Hematopoietic multipotent progenitor cell (in vitro differentiated cells): ENCODE results near the gene AGBL2. TPM values are rescaled to one million over a fixed set of nuclear protein-coding genes. Genes with fewer than 3 reads are reported as not detected.
"Not testable (repeated sequence)": the region's sequence is repeated elsewhere in the genome, so short reads cannot be mapped to it uniquely, and the experiment has no call there.

Experiments
- DNase-seq, 3 donors: peaks; one replicate each; pipeline ENCODE4 v3.0.0-alpha.2; 2011 to 2015; ENCODE audit warnings: low read depth in 2 of 3, low spot score in 2 of 3
- total RNA-seq: library from RNA; depleted of rRNA; stranded (reverse); fragments of >200 nt; gene quantifications from one replicate; pipeline ENCODE4 v1.2.3, GENCODE V29; 2012

Gene AGBL2, protein sequence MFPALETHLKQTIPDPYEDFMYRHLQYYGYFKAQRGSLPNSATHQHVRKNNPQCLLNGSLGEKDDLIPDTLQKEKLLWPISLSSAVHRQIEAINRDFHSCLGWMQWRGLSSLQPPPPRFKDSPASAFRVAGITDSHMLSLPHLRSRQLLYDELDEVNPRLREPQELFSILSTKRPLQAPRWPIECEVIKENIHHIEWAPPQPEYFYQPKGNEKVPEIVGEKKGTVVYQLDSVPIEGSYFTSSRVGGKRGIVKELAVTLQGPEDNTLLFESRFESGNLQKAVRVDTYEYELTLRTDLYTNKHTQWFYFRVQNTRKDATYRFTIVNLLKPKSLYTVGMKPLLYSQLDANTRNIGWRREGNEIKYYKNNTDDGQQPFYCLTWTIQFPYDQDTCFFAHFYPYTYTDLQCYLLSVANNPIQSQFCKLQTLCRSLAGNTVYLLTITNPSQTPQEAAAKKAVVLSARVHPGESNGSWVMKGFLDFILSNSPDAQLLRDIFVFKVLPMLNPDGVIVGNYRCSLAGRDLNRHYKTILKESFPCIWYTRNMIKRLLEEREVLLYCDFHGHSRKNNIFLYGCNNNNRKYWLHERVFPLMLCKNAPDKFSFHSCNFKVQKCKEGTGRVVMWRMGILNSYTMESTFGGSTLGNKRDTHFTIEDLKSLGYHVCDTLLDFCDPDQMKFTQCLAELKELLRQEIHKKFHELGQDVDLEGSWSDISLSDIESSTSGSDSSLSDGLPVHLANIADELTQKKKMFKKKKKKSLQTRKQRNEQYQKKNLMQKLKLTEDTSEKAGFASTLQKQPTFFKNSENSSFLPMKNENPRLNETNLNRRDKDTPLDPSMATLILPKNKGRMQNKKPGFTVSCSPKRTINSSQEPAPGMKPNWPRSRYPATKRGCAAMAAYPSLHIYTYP
- total RNA-seq, result 1.9 TPM

DNA sequence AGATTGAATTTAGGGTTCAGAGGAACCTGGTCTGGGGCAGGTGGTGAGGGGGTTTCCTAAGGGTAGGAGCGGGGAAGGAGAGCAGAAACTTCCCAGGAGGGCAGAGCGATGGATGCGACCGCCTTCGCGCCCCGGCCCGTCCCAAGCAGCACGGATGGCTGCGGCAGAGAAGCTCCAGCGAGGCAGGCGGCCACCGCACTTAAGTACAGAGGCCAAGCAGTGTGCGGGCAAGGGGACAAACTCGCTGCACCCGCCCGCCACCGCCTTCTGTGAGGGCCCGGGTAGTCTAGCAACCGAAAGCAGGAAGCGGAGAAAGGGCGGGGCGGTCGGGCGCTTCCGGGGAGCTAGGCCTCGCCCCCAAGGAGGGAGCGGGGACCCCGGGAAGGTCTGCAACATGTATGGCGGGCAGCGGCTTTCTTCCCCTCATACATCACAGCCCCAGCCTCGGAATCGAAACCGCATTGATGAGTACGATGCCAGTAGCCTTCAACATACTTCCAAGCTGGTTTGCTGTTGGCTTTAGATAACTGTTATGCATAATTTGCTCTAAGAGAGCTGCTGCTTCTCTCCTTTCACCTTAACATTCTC is at the start of gene AGBL2:
Gene AGBL2 (minus strand): TSS at position 288 of the 588 bp plus-strand sequence. CDS start 719 bp downstream, outside the sequence.
- peak; percentile 57 to 65 (median 57) for DNase-seq

DNA sequence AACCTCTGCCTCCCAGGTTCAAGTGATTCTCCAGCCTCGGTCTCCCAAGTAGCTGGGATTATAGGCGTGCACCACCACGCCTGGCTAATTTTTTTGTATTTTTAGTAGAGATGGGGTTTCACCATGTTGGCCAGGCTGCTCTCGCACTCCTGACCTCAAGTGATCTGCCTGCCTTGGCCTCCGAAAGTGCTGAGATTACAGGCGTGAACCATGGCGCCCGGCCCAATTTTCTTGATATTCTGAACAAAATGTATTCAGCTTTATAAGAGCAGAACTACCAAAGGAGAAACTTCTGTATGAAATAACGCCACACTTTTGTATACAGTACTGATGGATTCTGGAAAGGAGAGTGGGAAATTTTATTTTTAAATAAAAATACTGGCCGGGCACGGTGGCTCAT is 44.1 kb upstream of the AGBL2 start:
- DNase-seq, result not testable (repeated sequence)

DNA sequence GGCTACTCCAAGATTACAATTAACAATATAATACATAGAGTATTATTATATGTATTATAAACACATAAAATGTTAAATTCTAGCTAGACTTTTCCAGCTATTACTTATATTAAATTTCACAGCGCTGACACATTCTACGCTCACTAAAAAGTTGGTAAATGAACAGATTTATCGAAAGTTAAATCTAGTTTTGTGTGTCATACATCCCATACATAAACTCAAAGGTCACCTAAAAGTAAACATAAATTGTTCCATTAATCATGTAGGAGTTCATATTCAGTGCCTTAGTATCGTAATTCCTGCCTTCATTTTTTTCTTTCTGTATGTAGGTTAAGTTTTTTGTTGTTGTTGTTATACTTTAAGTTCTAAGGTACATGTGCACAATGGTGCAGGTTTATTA is 41.0 kb upstream of the AGBL2 start:
- no peak for DNase-seq

DNA sequence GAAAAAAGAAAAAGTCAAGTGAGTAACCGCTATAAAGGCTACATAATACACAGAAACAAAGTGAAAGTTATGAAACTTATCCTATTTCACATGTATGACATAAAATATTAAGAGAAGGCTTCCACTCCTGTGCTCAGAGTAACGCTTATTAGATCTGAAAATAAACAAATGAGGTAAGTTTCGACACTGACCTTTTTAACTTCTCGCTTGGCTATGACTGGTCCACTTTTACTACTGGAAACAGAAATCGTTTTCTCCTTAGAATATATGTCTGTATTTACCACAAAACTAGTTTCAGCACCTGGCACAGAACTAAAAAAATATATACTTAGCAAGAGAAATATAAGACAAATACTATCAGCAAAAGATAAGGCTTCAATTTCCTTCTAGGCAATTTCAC is 35.6 kb upstream of the AGBL2 start:
- no peak for DNase-seq

DNA sequence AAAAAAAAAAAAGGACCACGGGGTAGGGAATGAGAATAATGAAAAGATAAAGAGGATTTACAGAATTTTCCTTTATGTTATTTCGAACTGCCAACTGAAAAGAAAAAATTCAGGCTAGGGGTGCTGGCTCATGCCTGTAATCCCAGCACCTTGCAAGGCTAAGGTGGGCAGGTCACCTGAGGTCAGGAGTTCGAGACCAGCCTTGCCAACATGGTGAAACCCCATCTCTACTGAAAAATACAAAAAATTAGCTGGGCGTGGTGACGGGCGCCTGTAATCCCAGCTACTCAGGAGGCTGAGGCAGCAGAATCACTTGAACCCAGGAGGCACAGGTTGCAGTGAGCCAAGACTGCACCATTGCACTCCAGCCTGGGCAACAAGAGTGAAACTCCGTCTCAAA is 27.3 kb upstream of the AGBL2 start:
- not testable (repeated sequence) for DNase-seq

DNA sequence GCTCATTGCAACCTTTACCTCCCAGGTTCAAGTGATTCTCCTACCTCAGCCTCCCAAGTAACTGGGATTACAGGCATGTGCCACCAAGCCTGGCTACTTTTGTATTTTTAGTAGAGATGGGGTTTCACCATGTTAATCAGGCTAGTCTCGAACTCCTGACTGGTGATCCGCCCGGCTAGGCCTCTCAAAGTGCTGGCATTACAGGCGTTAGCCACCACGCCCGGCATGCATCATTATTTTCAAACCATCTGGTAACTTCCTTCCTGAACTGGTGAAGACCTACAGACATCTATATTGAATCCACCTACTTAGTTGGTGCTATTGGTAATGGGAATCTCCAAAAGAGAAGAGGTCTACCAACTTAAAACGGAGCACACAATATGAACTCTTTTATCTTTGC is 22.6 kb upstream of the AGBL2 start:
- DNase-seq, result not testable (repeated sequence)

DNA sequence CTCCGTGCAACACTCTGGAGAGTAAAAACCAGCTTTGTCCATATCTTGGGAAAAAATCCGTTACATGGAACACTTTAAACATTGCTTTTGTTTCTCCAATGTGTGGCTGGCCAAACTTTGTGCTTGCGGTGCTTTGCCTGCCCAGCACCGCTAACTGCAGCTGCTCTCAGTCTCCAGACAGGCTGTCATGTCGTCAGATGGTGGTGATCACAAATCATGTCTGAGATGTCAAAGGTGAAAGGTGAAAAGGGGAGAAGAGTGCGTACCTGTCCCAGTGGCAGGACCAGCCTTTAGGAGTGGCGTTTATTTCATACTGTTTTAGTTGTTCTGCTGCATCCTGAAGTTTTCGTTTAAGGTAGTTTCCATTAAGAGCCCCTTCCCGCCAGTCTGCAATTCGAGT is 17.1 kb upstream of the AGBL2 start:
- no peak for DNase-seq

DNA sequence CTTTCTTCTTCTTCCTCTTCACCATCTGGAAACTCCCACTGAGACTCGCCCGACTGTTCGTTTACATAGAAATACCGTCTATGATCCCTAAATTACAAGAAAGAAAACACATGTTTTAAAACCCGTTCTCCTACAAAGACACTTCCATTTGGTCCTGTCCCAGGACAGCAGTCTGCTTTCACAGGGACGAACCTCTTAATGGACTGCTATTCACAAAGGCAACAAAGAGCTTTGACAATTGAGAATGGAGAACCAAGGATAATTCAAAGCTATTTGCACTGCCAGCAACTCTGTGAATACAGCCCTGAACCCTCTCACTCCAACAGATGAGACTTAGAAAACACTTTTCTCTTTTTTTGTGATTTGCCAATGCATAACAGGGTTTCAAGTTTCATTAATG is 16.3 kb upstream of the AGBL2 start:
- DNase-seq, result no peak

DNA sequence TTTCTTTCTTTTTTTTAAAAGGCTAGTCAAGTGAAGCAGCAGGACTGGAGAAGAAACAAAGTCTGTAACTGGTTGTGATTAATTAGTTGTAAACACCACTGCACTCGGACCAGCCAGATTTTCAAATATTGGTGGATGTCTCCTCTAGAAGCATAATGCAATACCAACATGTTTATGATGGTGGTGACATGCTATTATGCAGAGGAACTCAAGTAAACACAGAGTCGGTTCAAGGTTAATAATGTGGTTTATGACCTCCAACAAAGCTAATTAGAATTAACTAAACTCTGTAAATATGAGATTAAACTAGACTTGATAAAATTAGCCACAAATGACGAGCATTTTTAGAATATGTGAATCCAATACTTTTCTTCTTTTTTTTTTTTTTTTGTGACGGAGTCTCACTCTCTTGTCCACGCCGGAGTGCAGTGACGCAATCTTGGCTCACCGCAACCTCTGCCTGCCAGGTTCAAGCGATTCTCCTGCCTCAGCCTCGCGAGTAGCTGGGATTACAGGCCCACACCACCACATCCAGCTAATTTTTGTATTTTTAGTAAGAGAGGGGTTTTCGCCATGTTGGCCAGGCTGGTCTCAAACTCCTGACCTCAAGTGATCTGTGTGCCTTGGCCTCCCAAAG is 11.8 kb upstream of the AGBL2 start:
- no peak for DNase-seq

DNA sequence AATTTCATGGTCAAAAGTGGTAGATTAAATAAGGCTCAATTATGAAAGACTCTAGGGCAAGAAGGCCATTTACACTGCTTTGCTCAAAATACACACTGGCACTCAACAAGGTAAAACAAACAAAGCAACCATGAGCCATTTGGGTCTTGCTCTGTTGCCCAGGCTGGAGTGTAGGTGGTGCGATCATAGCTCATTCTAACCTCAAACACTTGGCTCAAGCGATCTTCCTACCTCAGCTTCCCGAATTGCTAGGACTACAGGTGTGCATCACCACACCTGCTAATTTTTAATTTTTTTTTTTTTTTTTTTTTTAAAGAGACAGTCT is 10.9 kb upstream of the AGBL2 start:
- DNase-seq, result no peak

DNA sequence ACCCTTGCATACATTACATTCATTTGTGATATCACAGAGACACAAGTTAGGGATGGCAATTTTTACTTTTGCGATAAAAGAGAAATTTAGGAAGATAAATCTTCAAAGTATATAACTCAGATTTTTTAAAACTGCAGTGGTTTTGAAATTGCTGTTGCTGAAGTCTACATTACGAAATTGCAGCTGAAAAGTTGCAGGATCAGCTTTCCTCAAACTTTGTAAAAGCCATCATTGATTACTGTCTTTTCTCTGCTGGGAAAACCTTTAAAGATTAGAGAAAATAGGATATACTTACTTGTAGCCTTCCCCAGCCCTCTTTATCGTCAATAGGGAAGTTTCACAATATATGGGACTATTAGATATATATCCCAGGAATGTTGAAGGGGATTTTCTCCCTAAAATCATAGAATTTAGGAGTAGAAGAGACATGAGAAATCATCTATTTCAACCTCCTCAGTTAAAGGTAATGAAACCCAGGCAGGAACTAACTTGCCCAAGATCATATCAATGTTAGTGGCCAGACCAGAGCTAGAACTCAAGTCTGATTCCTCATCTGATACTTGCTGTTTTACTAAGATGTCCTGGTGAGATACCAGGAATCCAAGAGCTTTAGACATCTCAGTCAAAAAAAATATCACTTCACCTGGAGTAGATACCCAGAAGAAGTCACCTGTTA is 10.4 kb upstream of the AGBL2 start:
- no peak for DNase-seq

DNA sequence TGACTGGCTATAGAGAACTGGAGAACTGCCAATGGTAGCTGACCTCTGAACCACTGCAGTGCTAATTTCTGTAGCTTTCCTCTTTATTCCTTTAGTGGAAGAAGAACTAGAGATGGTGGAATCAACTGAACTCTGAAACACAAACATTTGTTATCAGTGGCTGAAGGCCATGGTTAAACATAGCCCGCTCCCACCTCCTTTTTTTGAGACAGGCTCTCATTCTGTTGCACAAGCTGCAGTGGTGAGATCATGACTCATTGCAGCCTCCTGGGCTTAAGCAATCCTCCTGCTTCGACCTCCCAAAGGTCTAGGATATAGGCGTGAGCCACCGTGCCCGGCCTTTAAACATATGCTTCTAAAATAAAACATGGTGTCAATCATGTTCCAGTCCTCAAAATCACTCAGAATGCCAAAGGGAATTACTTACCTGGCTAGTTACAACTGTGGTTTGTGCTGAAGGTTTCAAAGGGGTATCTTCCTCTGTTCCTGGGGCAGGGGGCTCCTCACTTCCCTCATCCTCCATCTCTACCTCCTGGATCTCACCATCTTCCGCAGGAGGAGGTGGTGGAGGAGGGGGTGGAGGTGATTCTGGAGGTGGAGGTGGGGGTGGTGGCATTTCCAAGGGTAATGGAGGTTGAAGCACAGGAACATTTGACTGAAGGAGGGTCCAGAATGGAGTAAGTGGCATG is 9.0 kb upstream of the AGBL2 start:
- no peak for DNase-seq

DNA sequence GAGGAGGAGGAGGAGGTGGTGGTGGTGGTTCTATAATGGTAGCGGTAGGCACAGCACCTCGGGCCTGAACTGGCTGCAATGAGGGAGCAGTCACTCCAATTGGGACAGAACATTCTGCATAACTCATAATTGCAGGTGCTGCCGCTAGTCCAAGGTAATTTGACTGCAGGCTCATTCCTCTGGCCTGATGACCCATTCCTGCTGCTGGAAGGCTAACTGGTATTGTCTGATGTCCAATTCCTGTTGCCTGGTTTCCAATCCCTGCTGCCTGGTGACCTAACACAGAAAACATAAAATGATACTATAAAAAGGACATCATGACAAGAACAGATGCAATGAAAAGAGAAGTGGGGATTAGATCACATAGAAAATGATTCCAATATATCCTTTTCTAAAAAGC is 7.9 kb upstream of the AGBL2 start:
- DNase-seq, result no peak

DNA sequence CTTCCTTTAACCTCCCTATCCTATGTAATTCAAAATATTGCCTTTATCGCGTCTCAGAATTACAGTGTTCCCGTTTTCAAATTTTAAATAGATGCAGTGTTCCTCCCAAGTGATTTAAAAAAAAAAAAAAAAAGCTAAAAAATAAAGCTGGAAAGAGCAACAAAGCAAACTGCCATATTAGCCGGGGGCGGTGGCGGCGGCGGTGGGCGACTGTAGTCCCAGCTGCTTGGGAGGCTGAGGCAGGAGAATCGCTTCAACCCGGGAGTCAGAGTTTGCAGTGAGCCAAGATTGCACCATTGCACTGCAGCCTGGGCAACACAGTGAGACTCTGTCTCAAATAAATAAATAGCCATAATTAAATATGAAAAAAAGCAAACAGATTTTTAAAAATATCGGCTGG is 5.5 kb upstream of the AGBL2 start:
- no peak for DNase-seq

DNA sequence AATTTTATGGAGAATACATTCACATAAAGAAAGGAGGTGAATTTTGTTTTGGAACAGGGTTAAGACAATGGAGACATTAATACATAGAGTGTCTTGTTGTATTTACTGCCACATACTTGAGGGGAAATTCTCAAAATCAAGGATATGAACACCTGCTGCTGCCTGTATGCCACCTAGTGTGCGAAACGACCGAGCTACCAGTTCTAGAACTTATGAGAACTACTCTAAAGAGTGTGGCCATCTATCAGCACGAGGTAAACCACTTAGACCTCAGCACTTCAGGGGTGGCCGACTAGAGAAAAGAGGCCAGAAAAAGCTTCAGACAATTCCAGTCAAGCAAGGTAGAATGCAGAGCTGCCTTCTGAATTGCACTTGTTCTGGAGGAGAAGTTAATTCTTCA is 1.5 kb upstream of the AGBL2 start:
- DNase-seq, result peak in 2 of 3 donors; percentile 5 to 14

DNA sequence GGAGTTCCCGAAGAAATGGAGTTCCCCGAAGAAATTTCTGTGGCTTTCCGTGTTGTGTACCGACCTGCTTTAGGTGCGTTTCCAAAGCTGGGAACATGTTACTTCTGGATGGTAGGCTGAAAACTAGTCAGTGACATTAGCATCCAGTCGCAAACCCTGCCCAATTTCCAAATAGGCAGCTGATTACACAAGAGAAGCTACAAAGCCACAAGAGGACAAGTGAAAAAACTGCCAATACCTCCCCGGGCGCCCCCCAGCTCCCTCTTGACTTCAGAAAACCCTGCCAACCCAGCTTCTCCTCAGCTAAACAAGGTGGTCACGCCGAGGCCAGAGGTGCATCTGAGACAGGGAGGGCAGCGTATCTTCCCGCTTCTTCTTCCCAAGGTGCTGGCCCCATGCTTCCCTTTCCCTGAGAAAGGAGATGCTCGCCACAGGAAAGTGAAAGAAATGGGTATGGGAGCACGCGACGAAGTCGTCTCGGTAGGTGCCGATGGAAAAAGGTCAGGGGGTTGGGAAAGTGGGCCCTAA is 551 bp downstream of the AGBL2 start:
- peak in 2 of 3 donors; percentile 11 to 39 for DNase-seq

DNA sequence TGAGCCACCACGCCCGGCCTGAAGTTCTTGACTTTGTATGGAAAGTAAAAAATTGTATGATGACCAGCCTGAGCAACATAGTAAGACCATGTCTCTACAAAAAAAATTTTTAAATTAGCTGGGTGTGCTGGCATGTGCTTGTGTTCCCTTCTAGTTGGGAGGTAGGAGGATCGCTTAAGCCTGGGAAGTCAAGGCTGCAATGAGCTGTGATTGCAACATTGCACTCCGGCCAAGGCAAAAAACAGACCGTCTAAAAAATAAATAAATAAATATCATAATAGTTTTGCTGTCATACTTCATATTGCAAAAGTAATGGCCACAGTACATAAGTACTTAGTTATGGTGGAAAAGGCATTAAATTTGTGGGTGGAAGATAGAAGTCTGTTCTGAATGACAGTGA is 3.4 kb downstream of the AGBL2 start:
- DNase-seq, result no peak

DNA sequence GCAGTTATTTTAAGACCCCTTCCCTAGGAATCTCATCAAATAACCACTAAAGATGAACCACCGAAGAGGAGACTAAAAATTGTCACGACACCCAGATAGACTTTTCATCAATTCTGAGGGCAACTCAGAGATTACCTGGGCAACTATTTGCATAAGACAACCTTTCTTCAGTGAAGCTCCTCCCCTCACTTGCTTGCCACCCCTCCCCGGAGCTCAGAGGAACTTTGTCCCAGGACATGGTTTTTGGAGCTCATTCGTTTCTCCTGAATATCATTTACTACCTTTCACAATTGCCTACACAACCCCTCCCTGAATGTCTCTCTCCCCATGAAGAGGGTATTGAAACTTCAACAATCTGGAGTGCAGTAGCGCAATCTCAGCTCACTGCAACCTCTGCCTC is 3.9 kb downstream of the AGBL2 start:
- no peak for DNase-seq

DNA sequence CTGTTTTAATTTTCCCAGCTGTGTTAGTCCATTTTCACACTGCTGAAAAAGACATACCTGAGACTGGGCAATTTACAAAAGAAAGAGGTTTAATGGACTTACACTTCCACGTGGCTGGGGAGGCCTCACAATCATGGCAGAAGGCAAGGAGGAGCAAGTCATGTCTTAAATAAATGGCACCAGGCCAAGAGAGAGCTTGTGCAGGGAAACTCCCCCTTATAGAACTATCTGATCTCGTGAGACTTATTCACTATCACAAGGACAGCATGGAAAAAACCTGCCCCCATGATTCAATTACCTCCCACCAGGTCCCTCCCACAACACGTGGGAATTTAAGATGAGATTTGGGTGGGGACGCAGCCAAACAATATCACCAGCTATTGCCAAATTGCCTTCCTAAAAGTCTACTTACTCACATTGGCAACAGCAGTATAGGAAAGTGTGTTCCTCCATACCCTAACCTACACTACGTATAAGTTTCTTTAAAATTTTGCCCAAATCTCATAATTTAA is 7.8 kb downstream of the AGBL2 start:
- DNase-seq, result not testable (repeated sequence)
